K562 (cell line): Measurements from ENCODE around the gene C20orf173. TPM values are rescaled to one million over a fixed set of nuclear protein-coding genes. Genes with fewer than 3 reads are reported as not detected.

Experiments used
- ATAC-seq: fragments of 200-7000 bp; cut with Tn5 transposase; 3 replicates; pipeline ENCODE4 v1.9.1; 2020; ENCODE audit warnings: moderate library complexity
- BruUV-seq: library from RNA; stranded (reverse); fragments of 400-500 nt; replicated peaks from 2 replicates; lab custom pipeline; 2021; lab: Mats Ljungman, UMichigan
- CTCF ChIA-PET: fragments of 300-600 bp; formaldehyde crosslinking; extraction: SDS; loops from one replicate; lab custom pipeline; 2021; ENCODE audit warnings: low intra/inter-chr PET ratio; lab: Yijun Ruan, JAX
- POLR2A ChIA-PET: fragments of 300-600, 350-650 bp; sonication (Branson Sonifier 250); formaldehyde crosslinking; extraction: SDS; loops from one replicate; lab custom pipeline; 2021; ENCODE audit warnings: antibody characterized with exemption, inconsistent platforms; lab: Yijun Ruan, JAX
- DNase-seq, 4 experiments: peaks; one replicate each; pipeline versions ENCODE4 v3.0.0 to v3.0.0-alpha.2; 2011 to 2018; ENCODE audit warnings: low spot score in 3 of 4, mixed read lengths in 3 of 4; ENCODE audit errors: extremely low read depth in 1 of 4
- FAIRE-seq: peaks from 2 replicates; lab custom pipeline; 2011; peaks lifted over from hg19 to GRCh38; lab: Jason Lieb, UNC
- H2AFZ ChIP-seq: 2 replicates; pipeline ENCODE4 v1.6.0; 2011; ENCODE audit warnings: low read depth, low read length, control low read depth, inconsistent platforms
- H3K27ac ChIP-seq: fragments of 200-600 bp; 3 replicates; pipeline ENCODE4 v1.8.0; 2011; ENCODE audit warnings: low read depth, mild to moderate bottlenecking, control low read depth, inconsistent platforms, low read length, moderate library complexity, mixed read lengths; ENCODE audit errors: extremely low read depth
- H3K27me3 ChIP-seq, 2 experiments: fragments of 300-600 bp in 1 of 2; 2 replicates in 1 of 2; 3 replicates in 1 of 2; pipeline versions ENCODE4 v1.6.0 to v1.8.0; 2011; ENCODE audit warnings: inconsistent platforms in 2 of 2, low read length in 2 of 2, mild to moderate bottlenecking in 1 of 2, mixed read lengths in 1 of 2, moderate library complexity in 1 of 2; ENCODE audit not compliant: control insufficient read depth in 2 of 2, insufficient read depth in 2 of 2
- H3K36me3 ChIP-seq: fragments of 300-600 bp; 3 replicates; pipeline ENCODE4 v1.8.0; 2011; ENCODE audit warnings: mild to moderate bottlenecking, low read length, inconsistent platforms; ENCODE audit not compliant: control insufficient read depth, insufficient read depth
- H3K4me1 ChIP-seq, 2 experiments: fragments of 200-600 bp in 1 of 2; replicated peaks in 1 of 2; 2 replicates in 1 of 2; 3 replicates in 1 of 2; pipeline versions ENCODE4 v1.5.1 to v1.8.0; 2011; ENCODE audit warnings: inconsistent platforms in 2 of 2, low read length in 2 of 2, mild to moderate bottlenecking in 1 of 2, mixed read lengths in 1 of 2, moderate library complexity in 1 of 2; ENCODE audit not compliant: control insufficient read depth in 2 of 2, insufficient read depth in 2 of 2
- H3K4me2 ChIP-seq: 2 replicates; pipeline ENCODE4 v1.6.1; 2011; ENCODE audit warnings: low read length, control low read depth, inconsistent platforms, mixed read lengths; ENCODE audit not compliant: insufficient read depth
- H3K4me3 ChIP-seq: fragments of 200-600 bp; sonication (generic), shearing (Covaris generic); 2 replicates; pipeline ENCODE4 v1.5.1; 2016; ENCODE audit warnings: control low read depth, inconsistent platforms
- H3K79me2 ChIP-seq: fragments of 200-600 bp; 3 replicates; pipeline ENCODE4 v1.8.0; 2011; ENCODE audit warnings: low read length, inconsistent platforms; ENCODE audit not compliant: control insufficient read depth, insufficient read depth
- H3K9ac ChIP-seq, 2 experiments: 2 replicates each; pipeline versions ENCODE4 v1.6.0 to v1.6.1; 2011; ENCODE audit warnings: low read depth in 2 of 2, low read length in 2 of 2, control low read depth in 1 of 2, inconsistent platforms in 1 of 2, mild to moderate bottlenecking in 1 of 2, mixed read lengths in 1 of 2; ENCODE audit not compliant: insufficient read depth in 1 of 2
- H3K9me1 ChIP-seq: one replicate; pipeline ENCODE4 v1.6.0; 2011; ENCODE audit warnings: inconsistent platforms, mild to moderate bottlenecking, low read length, moderate library complexity; ENCODE audit not compliant: control insufficient read depth, insufficient read depth
- H3K9me3 ChIP-seq: replicated peaks from 2 replicates; pipeline ENCODE4 v1.5.1; 2011; ENCODE audit warnings: low read depth, low read length, inconsistent platforms; ENCODE audit not compliant: control insufficient read depth, insufficient read depth
- H4K20me1 ChIP-seq: replicated peaks from 2 replicates; pipeline ENCODE4 v1.6.1; 2011; ENCODE audit warnings: low read length, inconsistent platforms, mixed read lengths; ENCODE audit not compliant: control insufficient read depth, insufficient read depth
- CHD1 ChIP-seq: fragments of 200-600 bp; sonication (generic); IDR thresholded peaks from one replicate; pipeline ENCODE4 v1.6.1; 2012; ENCODE audit warnings: mild to moderate bottlenecking, moderate library complexity, low read length, inconsistent platforms
- DIDO1 ChIP-seq: fragments of 450-650 bp; IDR thresholded peaks from 2 replicates; pipeline ENCODE4 v1.6.1; 2016; ENCODE audit warnings: low read depth, missing biosample characterization, missing genetic modification characterization
- ELK1 ChIP-seq: sonication (generic); formaldehyde crosslinking; IDR thresholded peaks from 2 replicates; pipeline ENCODE4 v1.8.1; 2022; ENCODE audit warnings: missing genetic modification reagents
- FIP1L1 ChIP-seq: fragments of 200-400 bp; formaldehyde crosslinking; IDR thresholded peaks from 2 replicates; pipeline ENCODE4 v1.6.1; 2018; ENCODE audit warnings: mild to moderate bottlenecking, low read depth, low read length; ENCODE audit not compliant: poor library complexity, severe bottlenecking
- KAT7 ChIP-seq: sonication (generic); formaldehyde crosslinking; IDR thresholded peaks from 2 replicates; pipeline ENCODE4 v1.8.0; 2022; ENCODE audit warnings: missing genetic modification reagents, mild to moderate bottlenecking, borderline replicate concordance
- NEUROD1 ChIP-seq: fragments of 150-350 bp; IDR thresholded peaks from 2 replicates; pipeline ENCODE4 v1.6.1; 2014; ENCODE audit warnings: borderline replicate concordance, low read length, low read depth; ENCODE audit not compliant: partially characterized antibody
- XRCC5 ChIP-seq: fragments of 200-400 bp; formaldehyde crosslinking; IDR thresholded peaks from 2 replicates; pipeline ENCODE4 v1.6.1; 2017; ENCODE audit warnings: low read depth, mild to moderate bottlenecking, low read length
- ZBTB7A ChIP-seq: IDR thresholded peaks from 2 replicates; pipeline ENCODE4 v1.6.1; 2011; ENCODE audit warnings: low read depth, mild to moderate bottlenecking, low read length, moderate library complexity, borderline replicate concordance; ENCODE audit not compliant: control insufficient read depth
- ZNF274 ChIP-seq: IDR thresholded peaks from 2 replicates; pipeline ENCODE4 v1.6.1; 2011; ENCODE audit warnings: low read depth, mild to moderate bottlenecking, low read length, moderate library complexity, borderline replicate concordance
- WGBS: fragments of 100-300 bp; shearing (Covaris generic); methylation state at CpG from one replicate; pipeline ENCODE4 v1.1.6; 2016; ENCODE audit warnings: low coverage, mixed read lengths; ENCODE audit not compliant: insufficient coverage; ENCODE audit errors: missing lambda C conversion rate; 5-methylcytosine and 5-hydroxymethylcytosine counted together
- in situ Hi-C: fragments of 300-500 bp; cut with MboI; formaldehyde crosslinking; loops from 4 replicates; pipeline ENCODE4 v1.15.0; 2018; ENCODE audit warnings: inconsistent platforms, mixed read lengths
- intact Hi-C: fragments of 100-400 bp; cut with micrococcal nuclease; formaldehyde crosslinking; loops from 2 replicates; pipeline ENCODE4 v1.14.2; 2022
- polyA plus RNA-seq, 8 experiments: library from polyadenylated mRNA; depleted of rRNA in 4 of 8; stranded (reverse) in 5 of 8; unstranded in 3 of 8; fragments of >200 nt; fragmentation: Nextera tagmentation in 2 of 8; fragmentation: Illumina TruSeq in 1 of 8; extraction: Ambion mirVana in 2 of 8; extraction: Trizol in 1 of 8; gene quantifications; 2 replicates each; pipeline versions ENCODE4 v1.2.1 to v1.2.3, GENCODE V29; 2011 to 2014; ENCODE audit warnings: inconsistent platforms in 1 of 8, missing spikeins in 1 of 8
- total RNA-seq, 7 experiments: library from RNA; depleted of rRNA in 6 of 7; stranded (reverse); fragments of >200 nt in 6 of 7; fragmentation: Illumina TruSeq in 2 of 7; extraction: Trizol in 2 of 7; gene quantifications; 2 replicates each; pipeline versions ENCODE4 v1.2.1 to v1.2.3, GENCODE V29; 2011 to 2021; ENCODE audit warnings: low replicate concordance in 1 of 7
- TF ChIP-seq, protein P1 (sequence below): fragments of 450-650 bp; IDR thresholded peaks from 2 replicates; pipeline ENCODE4 v1.6.1; 2016; ENCODE audit warnings: borderline replicate concordance

The C20orf173 gene
- total and polyA plus RNA-seq, 9 of the 15 experiments (the other 6 are each of a cell fraction or from before 2014, with no cell fraction given) = not detected

DNA sequence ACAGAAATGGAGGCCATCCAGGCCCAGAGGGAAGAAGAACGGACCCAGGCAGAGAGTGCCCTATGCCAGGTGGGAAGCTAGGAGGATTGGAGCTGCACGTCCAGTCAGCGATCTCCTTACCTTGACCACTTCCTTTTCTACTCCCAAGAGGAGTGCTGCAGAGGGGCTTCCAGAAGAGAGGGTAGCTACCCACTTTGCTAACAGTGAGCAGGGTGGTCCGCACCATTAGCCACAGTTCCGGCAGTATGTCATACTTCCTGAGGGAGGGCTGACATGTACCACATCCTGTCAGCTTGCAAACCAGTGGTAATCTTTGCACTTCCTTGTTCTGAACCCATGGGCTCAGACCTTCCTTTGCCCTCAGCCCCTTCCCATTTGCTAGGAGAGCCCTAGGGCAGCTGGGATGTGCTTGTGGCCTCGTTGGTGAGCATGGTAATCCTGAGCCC, 38.7 kb downstream of the C20orf173 start:
- Histone ChIP-seq H3K9ac (peak overlapping the region in 1 of 2 experiments; percentile 55; a peak in 1 of 4 replicates), H2AFZ (no peak overlapping the region), H3K4me1 (no peaks in the 10 kb centered on the region), H3K4me2 (no peak overlapping the region), H3K4me3 (no peak overlapping the region), H3K9me3 (no peaks in the 10 kb centered on the region), H3K27me3 (no peaks in the 10 kb centered on the region), H3K27ac (no peak overlapping the region), H4K20me1 (no peaks in the 10 kb centered on the region), H3K36me3 (peaks cover 79% of the 10 kb centered on the region), H3K9me1 (no peaks in the 10 kb centered on the region), H3K79me2 (no peaks in the 10 kb centered on the region)
- intact Hi-C loops = no loop called here
- no TSS peak for BruUV-seq
- ATAC-seq = no peak
- DNase-seq = no peak
- CTCF ChIA-PET = no interaction called here
- TF ChIP-seq FIP1L1 (no peak), NEUROD1 (no peak), ELK1 (no peak), ZBTB7A (no peak), KAT7 (CRISPR knock-in tag) (no peak), ZNF274 (no peak), XRCC5 (no peak), DIDO1 (tag) (no peak), CHD1 (no peak)
- TF ChIP-seq, protein P1, sequence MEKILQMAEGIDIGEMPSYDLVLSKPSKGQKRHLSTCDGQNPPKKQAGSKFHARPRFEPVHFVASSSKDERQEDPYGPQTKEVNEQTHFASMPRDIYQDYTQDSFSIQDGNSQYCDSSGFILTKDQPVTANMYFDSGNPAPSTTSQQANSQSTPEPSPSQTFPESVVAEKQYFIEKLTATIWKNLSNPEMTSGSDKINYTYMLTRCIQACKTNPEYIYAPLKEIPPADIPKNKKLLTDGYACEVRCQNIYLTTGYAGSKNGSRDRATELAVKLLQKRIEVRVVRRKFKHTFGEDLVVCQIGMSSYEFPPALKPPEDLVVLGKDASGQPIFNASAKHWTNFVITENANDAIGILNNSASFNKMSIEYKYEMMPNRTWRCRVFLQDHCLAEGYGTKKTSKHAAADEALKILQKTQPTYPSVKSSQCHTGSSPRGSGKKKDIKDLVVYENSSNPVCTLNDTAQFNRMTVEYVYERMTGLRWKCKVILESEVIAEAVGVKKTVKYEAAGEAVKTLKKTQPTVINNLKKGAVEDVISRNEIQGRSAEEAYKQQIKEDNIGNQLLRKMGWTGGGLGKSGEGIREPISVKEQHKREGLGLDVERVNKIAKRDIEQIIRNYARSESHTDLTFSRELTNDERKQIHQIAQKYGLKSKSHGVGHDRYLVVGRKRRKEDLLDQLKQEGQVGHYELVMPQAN = no peak
- no peak for FAIRE-seq
- POLR2A ChIA-PET = interaction anchor here (0.6 to 1.0 kb wide), 2 partner anchors 8 to 922 kb away, joined by 3 to 6 read pairs; no protein-coding TSS in a partner anchor
- 98% methylated on average over 6 of the region's 6 CpGs for WGBS
- in situ Hi-C loops = no loop called here
